ENCODE results near the gene TAS1R2.

DNA sequence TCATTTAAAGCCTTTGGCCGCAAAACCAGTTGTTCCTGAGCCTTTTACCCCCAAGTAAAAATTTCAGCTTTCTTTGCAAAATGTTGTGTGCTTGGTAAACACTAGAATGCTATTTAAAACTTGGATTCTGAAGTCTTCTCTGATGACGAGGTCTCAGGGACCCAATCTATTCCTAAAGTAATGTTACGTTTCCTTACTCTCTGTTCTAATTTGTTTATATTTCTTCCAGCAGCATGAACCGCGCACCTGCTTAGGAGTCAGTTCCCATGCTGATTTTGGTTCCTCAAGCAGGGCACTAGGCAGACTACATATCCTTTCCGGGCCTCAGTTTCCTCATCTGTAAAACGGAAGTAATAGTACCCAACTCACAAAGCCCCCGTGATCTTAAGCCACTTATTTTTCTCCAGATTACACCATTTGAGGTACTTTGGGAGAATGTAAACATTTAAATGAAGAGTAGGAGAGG lies 43.9 kb upstream of the TAS1R2 start:
- TF ChIP-seq POLR2A (IDR thresholded peaks at IDR 0.05) = no peak
- TF ChIP-seq, protein P1, sequence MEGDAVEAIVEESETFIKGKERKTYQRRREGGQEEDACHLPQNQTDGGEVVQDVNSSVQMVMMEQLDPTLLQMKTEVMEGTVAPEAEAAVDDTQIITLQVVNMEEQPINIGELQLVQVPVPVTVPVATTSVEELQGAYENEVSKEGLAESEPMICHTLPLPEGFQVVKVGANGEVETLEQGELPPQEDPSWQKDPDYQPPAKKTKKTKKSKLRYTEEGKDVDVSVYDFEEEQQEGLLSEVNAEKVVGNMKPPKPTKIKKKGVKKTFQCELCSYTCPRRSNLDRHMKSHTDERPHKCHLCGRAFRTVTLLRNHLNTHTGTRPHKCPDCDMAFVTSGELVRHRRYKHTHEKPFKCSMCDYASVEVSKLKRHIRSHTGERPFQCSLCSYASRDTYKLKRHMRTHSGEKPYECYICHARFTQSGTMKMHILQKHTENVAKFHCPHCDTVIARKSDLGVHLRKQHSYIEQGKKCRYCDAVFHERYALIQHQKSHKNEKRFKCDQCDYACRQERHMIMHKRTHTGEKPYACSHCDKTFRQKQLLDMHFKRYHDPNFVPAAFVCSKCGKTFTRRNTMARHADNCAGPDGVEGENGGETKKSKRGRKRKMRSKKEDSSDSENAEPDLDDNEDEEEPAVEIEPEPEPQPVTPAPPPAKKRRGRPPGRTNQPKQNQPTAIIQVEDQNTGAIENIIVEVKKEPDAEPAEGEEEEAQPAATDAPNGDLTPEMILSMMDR (IDR thresholded peaks at IDR 0.05) = no peak

All from gastroesophageal sphincter (tissue), 3 donors.